Smooth muscle cell of the brain vasculature (primary cell): Measurements from ENCODE around the gene FRG2.
"Not testable (repeated sequence)": the region's sequence is repeated elsewhere in the genome, so short reads cannot be mapped to it uniquely, and the experiment has no call there.

Experiments used
- DNase-seq: peaks from one replicate; pipeline ENCODE4 v3.0.0-alpha.2; 2012; ENCODE audit warnings: low read depth, low spot score

Gene FRG2

DNA sequence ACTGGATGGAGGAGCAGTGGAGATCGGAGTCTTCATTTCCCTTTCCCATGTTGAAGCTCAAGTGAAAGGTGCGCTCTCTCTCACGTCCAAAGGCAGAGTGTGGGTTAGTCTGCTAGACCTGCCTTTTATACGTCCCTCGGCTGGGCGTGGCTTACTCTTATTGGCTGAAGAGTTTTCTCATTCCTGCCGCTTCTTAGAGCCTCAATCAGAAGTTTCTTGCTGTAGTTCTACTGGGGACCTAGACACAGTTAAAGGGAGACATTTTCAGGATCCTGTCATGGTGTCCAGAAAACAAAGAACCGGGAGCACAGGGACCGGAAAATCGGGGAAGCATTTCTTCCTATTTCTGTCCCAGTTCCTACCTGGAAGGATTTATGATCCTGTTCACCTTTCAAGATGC is at the start of gene FRG2:
Gene FRG2 (minus strand): TSS at position 101 of the 400 bp plus-strand sequence. CDS start 52 bp downstream, at position 49.
- not testable (repeated sequence) for DNase-seq

DNA sequence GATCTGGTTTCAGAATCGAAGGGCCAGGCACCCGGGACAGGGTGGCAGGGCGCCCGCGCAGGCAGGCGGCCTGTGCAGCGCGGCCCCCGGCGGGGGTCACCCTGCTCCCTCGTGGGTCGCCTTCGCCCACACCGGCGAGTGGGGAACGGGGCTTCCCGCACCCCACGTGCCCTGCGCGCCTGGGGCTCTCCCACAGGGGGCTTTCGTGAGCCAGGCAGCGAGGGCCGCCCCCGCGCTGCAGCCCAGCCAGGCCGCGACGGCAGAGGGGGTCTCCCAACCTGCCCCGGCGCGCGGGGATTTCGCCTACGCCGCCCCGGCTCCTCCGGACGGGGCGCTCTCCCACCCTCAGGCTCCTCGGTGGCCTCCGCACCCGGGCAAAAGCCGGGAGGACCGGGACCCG is 41.3 kb upstream of the FRG2 start:
- not testable (repeated sequence) for DNase-seq

DNA sequence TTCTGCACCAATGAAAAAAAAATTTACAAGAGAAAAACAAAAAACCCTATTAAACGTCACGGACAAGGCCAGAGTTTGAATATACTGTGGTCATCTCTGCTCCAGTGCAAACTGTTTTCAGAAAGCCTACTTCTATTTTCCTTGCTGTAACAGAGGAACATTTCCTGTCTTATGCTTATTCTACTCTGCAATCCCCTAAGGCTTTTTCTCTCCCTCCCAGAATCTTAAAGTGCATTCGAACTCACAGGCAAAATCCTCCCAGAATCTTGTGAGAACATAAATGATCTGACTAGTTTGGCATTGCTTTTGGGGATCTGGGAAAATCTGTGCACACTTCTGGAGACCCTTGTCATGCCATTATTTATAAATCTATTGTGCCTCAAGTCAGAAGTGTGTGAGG is 37.7 kb upstream of the FRG2 start:
- not testable (repeated sequence) for DNase-seq

DNA sequence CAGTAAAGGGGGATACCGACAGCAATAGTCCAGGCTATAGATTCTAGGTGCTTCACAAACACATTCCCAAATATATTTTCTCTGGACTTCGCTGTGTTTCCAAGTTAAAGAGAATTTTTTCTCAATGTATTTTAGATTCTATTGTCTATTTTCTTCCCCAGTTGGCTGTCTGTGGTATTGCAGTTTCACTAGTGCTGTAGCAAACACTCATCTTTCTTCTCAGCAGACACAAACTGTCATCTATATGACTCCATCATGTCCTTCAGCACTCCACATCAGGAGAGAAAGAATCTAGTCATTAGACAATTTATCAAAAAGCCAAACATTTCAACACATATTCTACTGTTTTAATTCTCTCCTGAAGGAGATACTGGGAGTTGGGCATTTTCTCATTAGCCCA is 37.3 kb upstream of the FRG2 start, which contains the start of gene DBET:
Gene DBET (plus strand): TSS at position 161 of the 400 bp plus-strand sequence.
- not testable (repeated sequence) for DNase-seq

DNA sequence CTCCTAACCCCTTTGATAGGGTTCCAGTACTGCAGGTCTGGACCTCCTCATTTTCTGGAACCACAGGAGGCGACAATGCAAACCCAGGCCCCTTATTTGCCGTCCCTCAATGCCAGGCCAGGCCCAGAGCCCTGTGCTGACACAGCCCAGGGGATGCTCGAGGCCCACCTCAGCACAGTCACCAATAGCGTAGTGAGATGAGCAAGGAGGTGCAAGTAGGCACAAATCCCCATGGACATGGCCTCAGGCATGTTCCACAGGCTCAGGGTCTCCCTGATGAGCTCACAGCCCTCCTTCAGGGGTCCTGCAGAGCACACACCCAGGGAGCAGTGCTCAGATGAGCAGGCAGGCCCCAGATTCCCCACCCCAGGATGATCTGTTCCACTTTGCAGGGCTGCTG is 31.9 kb upstream of the FRG2 start:
- not testable (repeated sequence) for DNase-seq

DNA sequence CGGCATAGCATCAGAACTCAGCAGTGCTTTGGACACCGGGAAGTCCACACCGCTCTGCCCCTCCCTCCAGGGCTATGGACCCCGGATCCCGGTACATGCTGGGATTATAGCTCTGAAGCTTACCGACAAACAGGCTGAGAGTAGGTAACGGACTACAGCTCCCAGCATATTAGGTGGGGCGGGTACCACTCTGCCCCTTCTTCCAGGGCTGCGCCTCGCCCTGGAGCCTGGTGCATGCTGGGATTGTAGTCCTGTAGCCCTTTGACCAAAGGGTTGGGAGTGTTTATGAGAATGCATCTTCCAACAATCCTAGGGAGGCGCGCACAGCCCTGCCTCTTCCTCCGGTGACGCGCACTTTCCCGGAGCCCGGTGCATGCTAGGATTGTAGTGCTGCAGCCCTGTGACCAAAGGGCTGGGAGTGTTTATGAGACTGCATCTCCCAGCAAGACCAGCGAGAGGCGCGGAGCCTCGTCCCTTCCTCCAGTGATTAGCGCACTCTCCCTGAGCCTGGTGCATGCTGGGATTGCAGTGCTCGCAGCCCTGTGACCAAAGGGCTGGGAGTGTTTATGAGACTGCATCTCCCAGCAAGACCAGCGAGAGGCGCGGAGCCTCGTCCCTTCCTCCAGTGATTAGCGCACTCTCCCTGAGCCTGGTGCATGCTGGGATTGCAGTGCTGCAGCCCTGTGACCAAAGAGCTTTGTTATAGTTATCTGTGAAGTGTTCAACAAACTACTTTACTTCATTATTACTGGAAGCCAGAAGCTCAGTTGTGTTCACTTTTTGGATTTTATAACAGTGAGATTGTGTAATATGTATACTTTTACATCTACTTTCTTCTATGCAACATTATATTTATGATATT is 22.6 kb upstream of the FRG2 start:
- DNase-seq, result not testable (repeated sequence)

DNA sequence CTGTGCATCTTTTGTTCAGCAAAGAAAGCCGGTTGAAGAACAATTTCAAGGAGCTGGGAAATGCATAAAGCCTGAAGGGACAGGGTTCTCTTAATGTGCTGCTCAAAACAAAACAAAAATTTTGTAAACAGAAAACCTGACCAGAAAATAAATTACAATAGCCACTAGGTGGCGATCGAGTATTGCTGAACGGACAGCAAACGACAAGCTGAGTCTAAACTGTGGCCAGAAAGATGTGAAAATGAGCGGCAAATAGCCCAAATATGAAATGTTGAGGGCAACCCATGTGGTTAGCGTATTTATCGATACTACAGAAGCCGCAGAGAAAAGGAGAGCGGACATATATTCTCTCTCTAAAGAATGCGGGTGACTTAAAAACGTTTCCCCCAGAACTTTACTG is 20.6 kb upstream of the FRG2 start:
- DNase-seq, result not testable (repeated sequence)

DNA sequence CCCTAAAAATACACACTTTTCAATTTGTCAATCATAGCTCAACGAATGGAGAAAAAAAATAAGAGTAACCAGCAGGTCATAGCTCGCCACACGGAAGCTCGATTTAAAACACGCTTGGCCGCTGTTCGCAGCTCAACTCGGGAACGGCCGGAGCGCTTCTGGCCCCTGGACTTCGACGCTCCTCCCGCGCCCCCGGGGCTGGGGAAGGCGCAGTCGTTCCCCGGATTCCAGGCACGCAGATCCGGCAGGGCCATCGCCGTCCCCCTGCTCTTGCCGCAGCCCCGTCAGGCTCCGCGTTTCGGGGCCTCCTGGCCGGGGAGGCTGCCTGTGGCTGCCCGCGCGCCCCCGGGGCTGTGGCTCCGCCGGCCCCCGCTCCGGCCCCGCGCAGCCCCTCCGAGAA is 13.8 kb upstream of the FRG2 start:
- not testable (repeated sequence) for DNase-seq

DNA sequence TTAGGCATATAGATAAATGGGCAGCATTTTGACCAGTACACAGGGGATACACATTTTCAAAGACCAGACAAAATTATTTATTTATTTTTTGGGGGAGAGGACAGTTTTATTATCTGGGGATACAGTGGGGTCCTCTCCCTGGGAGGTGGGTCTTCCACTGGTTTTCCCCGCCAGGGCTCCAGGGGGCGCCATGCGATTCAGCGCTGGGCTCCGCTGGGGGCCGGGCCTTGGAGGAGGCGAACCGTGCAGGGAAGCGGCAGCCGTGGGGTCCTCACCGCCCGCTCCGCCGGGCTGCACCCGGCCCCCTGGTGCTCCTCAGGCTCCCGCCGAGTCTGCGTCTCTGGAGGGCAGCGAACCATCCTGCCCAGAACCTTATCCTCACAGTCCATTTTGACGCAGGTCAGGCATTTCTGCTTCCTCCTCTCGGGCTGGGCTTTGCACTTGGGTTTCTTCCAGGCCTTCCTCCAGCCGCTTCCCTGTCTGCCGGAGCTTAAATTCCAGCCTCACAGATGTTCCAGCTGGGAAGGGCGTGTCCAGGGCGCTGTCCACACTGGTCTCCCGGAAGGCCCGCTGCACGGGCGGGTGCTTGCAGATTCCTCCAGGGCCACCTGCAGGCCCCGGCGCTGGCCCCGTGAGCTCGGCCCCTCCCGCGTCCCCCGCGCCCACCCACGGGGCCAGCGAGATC is 10.8 kb upstream of the FRG2 start:
- DNase-seq, result not testable (repeated sequence)

DNA sequence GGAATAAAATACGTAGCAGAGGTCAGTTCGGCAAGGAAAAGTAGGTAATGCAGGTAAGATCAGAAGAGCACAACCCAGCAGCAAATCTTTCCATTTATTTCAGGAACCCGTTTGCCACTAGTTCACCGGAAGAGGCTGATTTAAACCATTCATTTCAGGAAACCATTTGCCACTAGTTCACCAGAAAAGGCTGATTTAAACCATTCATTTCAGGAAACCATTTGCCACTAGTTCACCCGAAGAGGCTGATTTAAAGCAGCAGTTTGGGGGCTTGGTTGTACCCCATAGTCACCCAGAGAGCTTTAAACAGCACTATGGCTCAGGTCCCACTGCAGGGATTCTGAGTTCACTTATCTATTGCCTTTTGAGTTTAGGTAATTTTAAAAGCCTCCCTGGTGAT is 4.2 kb upstream of the FRG2 start:
- not testable (repeated sequence) for DNase-seq

DNA sequence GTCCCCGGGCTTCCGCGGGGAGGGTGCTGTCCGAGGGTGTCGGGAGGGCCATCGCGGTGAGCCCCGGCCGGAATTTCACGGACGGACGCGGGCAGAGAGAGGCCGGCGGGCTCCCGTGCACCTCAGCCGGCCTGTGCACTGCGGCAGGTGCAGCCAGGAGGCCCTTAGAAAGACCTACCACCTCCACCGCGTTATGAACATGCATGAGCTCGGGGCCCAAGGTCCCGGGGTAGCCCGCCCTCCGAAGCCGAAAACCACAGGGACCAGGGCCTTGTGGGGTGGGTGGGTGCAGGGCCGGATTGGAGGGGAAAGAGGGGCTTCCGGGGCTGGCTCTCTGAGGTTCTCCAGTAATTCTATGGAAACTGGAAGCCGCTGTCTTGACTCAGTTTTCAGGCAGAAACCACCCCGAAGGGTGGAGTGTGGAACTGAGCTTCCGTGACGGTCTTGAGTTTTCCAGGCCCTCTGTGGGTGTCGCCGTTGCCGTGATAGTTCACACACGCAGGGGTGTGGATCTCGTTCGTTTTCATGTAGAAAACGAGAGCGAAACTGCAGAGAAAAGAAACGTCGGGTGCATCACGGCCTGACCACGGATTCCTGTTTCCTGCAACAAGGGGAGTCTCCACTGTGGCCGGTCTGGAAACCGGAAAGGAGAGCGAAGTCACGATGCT is 4.3 kb downstream of the FRG2 start:
- not testable (repeated sequence) for DNase-seq

DNA sequence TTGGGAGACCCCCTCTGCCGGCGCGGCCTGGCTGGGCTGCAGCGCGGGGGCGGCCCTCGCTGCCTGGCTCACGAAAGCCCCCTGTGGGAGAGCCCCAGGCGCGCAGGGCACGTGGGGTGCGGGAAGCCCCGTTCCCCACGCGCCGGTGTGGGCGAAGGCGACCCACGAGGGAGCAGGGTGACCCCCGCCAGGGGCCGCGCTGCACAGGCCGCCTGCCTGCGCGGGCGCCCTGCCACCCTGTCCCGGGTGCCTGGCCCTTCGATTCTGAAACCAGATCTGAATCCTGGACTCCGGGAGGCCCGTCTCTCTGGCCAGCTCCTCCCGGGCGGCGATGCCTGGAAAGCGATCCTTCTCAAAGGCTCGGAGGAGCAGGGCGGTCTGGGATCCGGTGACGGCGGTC is 5.1 kb downstream of the FRG2 start:
- not testable (repeated sequence) for DNase-seq

DNA sequence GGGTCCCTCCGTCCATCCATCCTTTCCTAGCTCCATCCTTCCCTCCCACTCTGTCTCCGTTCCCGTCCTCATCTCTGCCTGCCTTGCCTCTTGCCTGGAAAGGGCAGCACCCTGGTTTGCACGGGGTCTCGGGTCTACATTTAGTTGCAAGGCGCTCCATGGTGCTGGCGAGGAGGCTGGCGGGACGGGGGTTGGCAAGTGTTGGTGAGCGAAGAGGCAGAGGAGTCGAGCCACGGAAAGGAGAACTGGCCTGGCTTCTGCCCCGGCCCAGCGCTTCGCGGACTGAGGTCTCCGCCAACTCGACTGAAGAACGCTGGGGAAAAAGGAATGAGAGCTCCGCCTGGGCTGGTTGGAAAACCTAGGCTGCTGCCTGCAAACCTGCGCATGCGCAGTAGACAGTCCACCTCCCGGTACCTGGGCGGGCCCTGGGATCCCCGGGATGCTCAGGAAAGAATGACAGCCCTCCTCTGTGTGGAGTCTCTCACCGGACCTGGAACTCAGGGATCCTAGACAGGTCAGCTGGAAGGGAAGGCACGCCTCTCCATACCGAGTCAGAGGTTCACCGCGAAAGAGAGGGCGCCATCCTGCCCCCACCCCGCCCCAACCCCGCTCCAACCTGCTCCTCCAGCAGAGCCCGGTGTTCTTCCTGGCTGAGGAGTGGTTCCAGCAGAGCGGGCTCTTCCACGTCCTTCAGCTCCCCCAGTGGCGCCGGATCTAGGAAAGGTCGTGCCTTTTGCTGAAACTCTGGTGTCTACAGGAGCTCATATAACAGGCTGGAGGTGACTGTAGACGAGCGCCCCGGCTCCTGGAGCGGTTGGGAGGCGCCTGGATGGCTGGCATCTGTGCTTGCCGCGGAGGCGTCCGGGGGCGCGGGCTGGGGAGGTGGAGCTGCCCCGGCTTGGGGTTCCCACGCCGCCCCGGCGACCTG is 6.0 kb downstream of the FRG2 start:
- no peak for DNase-seq

DNA sequence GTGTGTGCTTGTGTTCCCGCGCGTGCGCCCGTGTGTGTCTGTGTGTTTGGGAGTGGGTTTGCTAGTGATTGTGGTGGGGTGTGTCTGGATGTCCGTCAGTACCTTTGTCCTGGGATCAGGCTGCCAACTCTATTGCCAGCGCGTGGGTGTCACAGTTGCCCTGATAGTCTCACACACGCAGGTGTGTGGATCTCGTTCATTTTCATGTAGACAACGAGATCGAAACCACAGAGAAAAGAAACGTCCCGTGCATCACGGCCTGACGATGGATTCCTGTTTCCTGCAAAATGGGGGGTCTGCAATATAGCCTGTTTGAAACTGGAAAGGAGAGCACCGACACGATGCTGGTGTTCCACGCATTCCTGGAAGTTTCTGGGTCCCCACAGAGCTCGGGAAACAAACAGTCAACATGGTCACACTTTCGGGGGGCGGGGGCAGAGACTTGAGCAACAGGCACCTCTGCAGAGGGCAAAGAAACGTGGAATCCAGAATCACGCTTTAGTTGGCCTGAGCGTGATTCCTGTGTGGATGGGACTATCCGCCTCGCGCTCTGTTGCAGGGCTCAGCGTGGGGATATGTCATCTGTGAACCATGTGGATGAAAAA is 7.1 kb downstream of the FRG2 start:
- DNase-seq, result not testable (repeated sequence)

DNA sequence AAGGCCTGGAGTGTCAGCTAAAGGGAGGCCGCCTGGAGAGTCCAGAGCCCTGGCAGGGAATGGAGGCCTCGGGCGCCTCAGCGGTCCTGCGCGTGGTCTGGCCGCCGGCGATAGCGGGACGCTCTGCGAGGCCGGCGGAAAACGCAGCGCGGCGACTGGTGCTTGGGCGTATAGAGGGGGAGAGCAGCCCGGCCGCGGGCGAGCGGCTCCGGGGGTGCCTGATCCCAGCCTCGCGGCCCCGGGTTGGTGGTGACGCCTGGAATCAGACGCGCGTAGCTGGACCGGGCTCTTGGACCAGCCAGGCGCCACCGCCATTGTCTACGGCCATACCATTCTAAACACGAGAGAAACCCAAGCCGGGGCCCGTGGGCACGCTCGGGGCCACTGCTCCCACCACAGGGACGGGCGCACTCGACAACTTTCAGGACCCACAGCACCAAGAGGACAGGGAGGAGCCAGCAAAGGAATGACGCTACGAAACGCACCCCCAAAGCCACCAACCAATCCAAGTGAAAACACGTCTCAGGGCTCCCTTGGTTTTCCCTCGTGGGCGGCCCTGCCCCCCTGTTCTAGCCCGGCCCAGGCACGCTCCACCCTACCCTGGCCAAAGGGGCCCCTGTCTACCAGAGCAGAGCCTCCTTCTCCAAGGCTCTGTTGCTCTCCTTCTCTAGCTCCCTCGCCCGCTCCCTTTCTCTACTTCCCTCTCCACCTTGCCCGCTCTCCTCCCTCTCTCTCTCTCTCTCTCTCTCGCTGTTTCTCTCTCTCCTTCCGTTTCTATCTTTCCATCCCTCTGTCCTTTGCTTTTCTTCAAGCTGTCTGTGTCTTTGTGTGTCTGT is 7.8 kb downstream of the FRG2 start:
- no peak for DNase-seq

DNA sequence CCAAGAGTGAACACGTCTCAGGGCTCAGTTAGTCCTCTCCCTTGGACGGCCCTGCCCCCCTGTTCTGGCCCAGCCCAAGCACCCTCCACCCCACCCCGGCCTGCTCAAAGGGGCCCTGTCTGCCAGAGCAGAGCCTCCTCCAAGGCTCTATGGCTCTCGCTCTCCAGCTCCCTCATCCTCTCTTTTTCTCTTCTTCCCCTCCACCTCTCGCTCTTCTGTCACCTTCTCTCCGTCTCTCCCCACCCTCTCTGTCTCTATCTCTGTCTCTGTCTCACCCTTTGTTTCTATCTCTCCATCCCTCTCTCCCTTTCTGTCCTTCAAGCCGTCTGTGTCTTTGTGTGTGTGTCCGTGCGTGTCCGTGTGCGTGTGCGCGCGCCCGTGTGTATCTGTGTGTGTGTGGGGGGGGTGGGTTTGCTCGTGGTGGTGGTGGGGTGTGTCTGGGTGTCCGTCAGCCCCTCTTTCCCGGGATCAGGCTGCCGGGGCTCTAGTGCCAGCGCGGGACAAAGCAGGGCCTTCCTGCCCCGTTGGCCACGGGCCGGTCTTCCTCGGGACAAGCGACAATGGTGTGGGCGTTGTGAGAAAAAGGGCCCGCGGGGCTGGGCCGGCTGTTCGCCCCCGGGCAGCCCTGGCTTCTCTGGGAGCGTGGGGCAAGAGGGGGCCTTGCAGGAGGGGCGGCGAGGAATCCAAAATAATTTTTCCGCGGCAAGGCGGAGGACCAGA is 8.7 kb downstream of the FRG2 start:
- no peak for DNase-seq

DNA sequence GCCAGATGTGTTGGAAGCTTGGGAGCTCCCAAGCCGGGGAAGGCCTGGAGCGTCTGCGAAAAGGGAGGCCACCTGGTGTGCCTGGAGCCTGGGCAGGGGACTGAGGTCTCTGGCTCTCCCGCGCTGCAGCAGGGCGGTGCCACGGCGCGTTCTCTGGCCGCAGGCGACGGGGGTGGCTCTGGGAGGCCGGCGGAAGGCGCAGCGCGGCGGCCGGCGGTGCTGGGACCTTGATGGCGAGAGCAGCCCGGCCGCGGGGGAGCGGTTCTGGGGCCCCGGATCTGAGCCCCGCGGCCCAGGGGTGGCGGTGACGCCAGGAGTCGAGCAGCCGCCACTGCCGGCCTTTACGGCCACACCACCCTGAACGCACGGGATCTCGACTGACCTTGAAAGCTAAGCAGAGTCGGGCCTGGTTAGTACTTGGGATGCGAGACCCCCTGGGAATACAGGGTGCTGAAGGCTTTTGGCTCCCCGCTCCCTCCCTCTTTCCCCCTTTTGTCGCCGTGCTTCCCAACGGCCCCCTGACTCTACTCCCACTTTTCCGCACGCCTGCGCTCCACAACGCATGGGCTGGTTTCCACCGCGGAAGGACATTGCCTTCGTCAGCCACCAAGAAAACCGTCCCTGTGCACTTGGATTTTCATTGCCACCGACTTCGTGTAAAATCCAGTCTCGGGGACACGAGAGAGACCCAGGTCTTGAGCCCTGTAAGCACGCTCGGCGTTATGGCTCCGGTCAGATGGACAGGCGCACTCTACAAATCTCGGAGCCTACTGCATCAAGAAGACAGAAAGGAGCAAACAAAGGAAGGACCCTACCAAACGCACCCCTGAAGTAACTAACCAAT is 9.5 kb downstream of the FRG2 start:
- DNase-seq, result no peak
